ENCODE data around the gene CRTC1.

The CRTC1 gene

GRCh38 chr19:18772620-18773587, 89.4 kb downstream of the CRTC1 start:
- no peak for DNase-seq

- DNase-seq = no peak
Observed at GRCh38 chr19:18773682-18774081, 90.2 kb downstream of the CRTC1 start.

GRCh38 chr19:18774107-18774506, 90.6 kb downstream of the CRTC1 start:
- no peak for DNase-seq

GRCh38 chr19:18774782-18775444, 91.4 kb downstream of the CRTC1 start:
- no peak for DNase-seq

GRCh38 chr19:18775586-18776287, 92.3 kb downstream of the CRTC1 start:
- no peak for DNase-seq

- no peak for DNase-seq
Observed at GRCh38 chr19:18776288-18776594, 92.8 kb downstream of the CRTC1 start.

- DNase-seq = no peak
Observed at GRCh38 chr19:18776736-18777135, 93.3 kb downstream of the CRTC1 start.

GRCh38 chr19:18777301-18778075, 94.0 kb downstream of the CRTC1 start:
- no peak for DNase-seq

- no peak for DNase-seq
Observed at GRCh38 chr19:18778076-18778389, 94.6 kb downstream of the CRTC1 start.

- DNase-seq = no peak
Observed at GRCh38 chr19:18778826-18779495, 95.5 kb downstream of the CRTC1 start.

- DNase-seq = no peak
Observed at GRCh38 chr19:18780081-18780480, 96.6 kb downstream of the CRTC1 start.

- no peak for DNase-seq
Observed at GRCh38 chr19:18780631-18781030, 97.2 kb downstream of the CRTC1 start.

- DNase-seq = no peak
Observed at GRCh38 chr19:18781047-18781600, 97.6 kb downstream of the CRTC1 start.

- no peak for DNase-seq
Observed at GRCh38 chr19:18781885-18782527, 98.5 kb downstream of the CRTC1 start.

- no peak for DNase-seq
Observed at GRCh38 chr19:18782559-18783225, 99.2 kb downstream of the CRTC1 start.

GRCh38 chr19:18783958-18784785, 100.7 kb downstream of the CRTC1 start:
- DNase-seq = no peak

- no peak for DNase-seq
Observed at GRCh38 chr19:18784786-18785120, 101.3 kb downstream of the CRTC1 start.

- no peak for DNase-seq
Observed at GRCh38 chr19:18785179-18786124, 102.0 kb downstream of the CRTC1 start.
